Activated CD4-positive, alpha-beta T cell treated with anti-CD3 and anti-CD28 coated beads, Interleukin-10, Interleukin-2, amounts not matched to agents 100 ng/mL and 50 ng/mL, durations not matched to agents 16 hours and 8 hours (primary cell): ENCODE data around the gene UBE2B.
A peak's percentile ranks its signal among the peaks of the same experiment; 100 is the strongest.
"Not testable (repeated sequence)": the region's sequence is repeated elsewhere in the genome, so short reads cannot be mapped to it uniquely, and the experiment has no call there.

ENCODE experiments used
- DNase-seq: peaks from one replicate; pipeline ENCODE4 v3.0.0-alpha.2; 2020

Gene UBE2B

DNA sequence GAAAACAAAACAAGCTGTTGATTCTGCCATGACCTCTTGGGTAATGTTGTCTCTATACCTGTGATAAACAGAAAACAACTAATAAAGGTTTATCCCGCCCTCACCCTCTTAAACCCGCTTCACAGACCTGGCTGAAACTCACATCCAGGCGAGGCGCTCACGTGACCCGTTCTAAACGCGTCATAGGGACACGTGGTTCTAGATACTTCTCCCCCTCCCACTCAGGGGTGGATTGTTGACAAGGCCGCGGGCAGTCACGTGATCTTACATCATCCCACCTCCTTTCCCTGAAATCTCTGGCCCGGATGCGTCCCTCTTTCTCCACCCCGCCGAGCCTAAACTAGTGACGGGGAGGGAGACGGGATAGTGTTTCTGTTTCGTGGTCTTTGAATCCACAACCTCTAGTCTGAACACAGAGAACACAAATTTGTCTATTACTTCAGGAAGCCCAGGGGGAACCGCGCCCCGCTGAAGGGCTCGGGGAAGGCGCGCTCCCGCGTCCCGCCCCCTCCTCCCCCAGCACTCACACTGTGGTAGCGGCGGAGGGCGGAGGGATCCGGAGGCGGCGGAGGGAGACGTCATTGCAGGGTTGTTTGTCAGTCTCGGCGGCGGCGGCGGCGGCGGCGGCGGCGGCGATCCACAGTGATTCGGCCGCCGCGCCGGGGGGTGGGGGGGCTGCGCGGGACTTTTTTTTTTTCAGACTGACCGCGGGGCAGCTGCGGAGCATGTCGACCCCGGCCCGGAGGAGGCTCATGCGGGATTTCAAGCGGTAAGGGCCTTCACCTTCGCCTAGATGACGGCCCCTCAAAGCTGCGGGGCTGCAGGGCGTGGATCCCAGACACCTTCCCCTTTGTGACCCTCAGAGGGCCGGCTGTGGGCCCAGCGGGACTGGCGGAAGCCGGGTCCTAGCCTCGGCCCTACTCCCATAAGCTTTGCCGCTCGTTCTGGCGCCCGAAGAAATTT lies at the start of gene UBE2B:
TSS of gene UBE2B (plus strand) at position 699 of the 963 bp plus-strand sequence. CDS start at position 726, 27 bp downstream.
- DNase-seq: peak; percentile 98

DNA sequence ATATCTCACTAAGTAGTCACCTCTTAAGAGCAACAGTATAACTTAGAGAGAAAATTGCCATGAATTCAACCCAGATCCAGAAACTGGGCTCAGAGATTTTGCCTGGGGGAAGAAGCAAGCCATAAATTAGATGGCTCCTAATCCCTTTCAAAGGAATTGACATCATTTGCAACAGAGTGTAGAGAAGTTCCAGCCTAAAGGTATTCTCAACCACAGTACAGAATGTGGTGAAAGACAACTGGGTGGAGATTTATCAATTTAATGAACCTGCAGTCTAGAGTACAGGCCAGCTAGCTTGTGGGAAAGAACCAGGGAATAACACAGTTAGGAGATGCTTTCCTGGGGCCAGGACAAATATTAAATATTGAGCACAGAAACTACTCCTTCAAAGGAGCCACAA lies 44.0 kb upstream of the UBE2B start:
- no peak for DNase-seq

- no peak for DNase-seq
These were observed 42.8 kb upstream of the UBE2B start for GRCh38 chr5:134328619-134329018.

- DNase-seq: not testable (repeated sequence)
These were observed 34.5 kb upstream of the UBE2B start for GRCh38 chr5:134336833-134337232.

DNA sequence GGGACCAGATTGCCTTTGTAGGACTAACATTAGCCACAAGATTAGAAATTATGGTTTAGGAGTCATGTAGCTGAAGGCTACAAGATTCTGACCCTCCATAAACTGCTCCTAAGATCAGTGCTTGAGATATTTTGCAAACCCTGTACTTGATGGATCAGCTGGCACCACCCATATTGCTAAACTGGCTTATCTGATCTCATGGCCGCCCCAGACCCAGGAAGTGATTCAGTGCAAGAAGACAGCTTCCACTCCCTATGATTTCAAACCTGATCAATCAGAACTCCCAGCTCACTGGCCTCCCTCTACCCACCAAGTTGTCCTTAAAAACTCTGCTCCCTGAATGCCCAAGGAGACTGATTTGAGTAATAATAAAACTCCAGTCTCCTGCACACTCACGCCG lies 27.9 kb upstream of the UBE2B start:
- DNase-seq: not testable (repeated sequence)

DNA sequence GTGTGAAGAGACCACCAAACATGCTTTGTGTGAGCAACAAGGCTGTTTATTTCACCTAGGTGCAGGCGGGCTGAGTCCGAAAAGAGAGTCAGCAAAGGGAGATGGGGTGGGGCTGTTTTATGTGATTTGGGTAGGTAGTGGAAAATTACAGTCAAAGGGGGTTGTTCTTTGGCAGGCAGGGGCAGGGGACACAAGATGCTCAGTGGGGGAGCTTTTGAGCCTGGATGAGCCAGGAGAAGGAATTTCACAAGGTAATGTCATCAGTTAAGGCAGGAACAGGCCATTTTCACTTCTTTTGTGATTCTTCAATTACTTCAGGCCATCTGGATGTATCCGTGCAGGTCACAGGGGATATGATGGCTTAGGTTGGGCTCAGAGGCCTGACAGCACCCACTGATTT lies 25.9 kb upstream of the UBE2B start:
- DNase-seq: not testable (repeated sequence)

DNA sequence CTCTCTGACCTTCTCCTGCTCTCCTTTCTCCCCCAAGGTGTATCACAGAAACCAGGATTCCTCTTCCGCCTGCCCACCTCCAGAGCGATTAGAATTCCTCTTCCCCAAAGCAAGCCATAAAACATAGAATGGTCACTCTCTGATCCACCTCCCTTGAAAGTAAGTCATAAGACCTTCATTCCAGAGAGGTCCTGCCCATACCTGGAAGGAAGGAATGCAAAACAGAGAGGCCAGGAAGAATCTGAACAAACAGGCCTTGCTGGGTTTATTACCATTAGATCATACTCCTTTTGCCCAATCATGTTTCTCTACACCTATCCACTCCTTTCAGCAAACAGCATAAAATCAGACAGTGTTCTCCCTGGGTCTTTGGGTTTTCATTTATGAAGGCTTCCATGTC lies 25.4 kb upstream of the UBE2B start:
- DNase-seq: no peak

DNA sequence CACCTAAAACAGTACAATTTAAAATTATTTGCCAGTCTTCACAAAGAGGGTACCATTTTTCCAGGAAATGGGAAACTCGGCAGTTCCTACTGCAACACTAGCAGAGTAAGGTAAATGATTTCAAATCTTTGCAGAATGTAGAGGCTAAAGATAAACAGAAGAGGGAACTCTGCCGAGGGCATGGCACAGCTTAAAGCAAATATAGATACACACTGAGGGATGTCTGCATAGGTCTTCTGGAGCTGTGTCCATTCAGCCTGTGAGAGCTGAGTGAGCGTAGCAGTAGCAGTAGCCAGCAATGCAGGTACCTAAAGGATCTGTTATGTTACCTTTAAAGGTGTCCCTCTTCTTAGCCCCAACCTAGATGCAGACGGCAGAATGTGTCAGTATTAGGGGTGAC lies 21.9 kb upstream of the UBE2B start:
- DNase-seq: no peak

GRCh38 chr5:134355681-134356080 lies 15.7 kb upstream of the UBE2B start:
- no peak for DNase-seq

- no peak for DNase-seq
These were observed 5.8 kb upstream of the UBE2B start for GRCh38 chr5:134365604-134366003.

DNA sequence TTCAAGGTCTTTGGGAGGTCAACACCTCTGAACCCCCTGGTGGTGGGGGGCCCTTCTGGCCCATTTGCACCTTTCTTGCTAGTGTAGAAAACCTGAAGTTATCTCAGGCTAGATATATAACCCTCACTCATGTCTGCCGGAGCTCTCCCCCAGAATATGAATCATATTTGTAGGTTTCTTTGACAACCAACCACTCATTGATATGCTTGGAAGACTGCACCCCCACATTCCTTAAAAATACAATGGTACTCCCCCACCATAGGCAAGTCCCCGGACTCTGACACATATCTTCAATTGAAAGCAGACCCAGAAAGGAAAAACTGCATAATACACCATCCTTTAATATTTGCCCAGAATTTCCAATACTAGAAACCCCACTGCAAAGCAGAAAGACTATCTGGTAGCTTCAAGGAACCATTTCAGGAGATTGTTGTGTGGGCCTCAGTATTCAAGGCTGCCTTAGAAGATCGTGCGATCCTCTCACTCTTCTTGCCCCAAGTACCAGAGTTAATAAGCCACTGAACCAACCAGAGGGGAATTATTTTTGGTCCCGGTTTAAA lies 978 bp upstream of the UBE2B start:
- DNase-seq: no peak

DNA sequence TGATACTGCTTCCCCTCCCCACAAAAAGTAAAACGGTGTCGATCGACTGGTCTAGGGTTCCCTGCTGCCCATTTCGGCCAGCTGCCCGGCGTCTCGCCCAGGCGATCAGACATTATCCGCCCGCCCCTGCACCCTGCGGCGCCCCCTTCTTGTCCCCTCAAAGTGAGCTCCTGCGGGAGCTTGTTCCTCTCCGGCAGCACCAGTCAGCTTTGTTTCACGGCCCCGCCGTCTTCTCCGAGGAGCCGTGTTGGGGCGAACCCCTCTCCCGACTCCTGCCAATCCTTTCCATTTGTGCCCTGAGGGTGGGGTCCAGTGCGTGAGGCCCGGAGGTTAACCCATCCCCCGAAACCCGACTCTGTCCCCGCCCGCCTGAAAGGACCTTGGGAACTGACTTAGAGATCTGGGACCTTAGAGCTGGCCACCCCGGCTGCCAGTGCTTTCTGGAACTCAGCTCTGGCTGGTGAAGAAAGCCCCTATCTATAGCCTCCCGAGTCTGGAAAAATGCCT lies 518 bp downstream of the UBE2B start:
- peak; percentile 56 for DNase-seq

GRCh38 chr5:134373633-134374032 lies 2.3 kb downstream of the UBE2B start:
- not testable (repeated sequence) for DNase-seq

DNA sequence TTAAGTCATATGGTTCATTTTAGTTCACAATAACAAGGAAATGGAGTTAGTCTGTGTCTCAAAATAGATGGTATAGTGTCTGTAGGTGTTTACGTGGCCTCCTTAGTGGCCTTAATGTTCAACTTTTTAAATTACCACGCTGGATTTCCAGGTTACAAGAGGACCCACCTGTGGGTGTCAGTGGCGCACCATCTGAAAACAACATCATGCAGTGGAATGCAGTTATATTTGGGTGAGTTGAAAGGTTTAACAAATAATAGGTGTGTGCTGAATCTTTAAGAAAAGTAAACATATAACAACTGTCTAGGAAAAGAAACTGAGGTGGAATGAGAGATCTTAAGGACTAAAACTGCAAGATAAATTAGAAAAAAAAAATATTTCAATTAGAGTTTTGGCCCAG lies 2.9 kb downstream of the UBE2B start:
- DNase-seq: no peak

DNA sequence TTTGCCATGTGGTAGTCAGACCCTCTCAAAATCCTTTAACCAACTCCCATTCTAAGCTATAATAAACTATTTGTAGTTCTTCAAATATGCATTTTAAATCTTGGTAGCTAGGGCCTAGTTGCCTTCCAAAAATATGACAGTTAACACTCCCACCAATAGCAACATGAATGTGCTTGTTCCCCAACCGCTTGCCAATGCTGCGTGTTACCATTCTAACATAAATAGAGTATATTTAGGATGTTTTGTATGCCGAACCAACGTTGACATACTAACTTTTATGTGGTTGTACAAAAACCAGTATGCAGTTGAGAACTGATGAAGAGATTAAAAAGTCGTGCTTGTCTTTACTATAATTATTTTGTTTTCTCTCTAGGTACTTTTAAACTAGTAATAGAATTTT lies 9.0 kb downstream of the UBE2B start:
- DNase-seq: no peak

DNA sequence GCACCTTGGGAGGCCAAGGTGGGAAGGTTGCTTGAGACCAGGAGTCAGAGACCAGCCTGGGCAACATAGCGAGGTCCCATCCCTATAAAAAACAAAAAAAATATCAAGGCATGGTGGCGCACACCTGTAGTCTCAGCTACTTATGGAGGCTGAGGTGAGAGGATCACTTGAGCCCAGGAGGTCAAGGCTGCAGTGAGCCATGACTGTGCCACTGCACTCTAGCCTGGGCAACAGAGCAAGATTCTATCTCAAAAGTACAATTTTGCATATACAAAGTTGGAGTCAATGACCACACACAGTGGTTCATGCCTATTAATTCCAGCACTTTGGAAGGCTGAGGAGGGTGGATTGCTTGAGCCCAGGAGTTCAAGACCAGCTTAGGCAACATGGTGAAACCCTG lies 10.8 kb downstream of the UBE2B start:
- DNase-seq: not testable (repeated sequence)

GRCh38 chr5:134383980-134384697 lies 12.8 kb downstream of the UBE2B start:
- DNase-seq: no peak

GRCh38 chr5:134387443-134387842 lies 16.1 kb downstream of the UBE2B start:
- no peak for DNase-seq

DNA sequence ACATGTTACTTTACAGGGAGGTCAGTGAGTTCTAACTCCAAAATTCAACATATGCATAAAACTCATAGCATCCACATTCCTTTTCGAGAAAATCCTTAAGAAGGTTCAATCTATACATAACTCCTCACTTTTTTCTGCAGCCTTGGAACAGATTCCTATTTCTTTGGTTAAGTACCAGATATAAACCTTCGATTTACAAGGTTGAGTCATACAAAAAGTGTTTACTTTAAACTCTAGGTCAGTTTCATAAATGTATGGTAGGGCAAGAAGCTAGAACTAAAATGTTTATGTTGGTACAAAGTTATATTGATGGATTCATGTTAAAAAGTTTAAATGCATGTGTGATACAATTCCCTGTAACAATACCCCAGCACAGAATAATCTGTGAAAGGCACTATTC lies 20.9 kb downstream of the UBE2B start:
- no peak for DNase-seq

DNA sequence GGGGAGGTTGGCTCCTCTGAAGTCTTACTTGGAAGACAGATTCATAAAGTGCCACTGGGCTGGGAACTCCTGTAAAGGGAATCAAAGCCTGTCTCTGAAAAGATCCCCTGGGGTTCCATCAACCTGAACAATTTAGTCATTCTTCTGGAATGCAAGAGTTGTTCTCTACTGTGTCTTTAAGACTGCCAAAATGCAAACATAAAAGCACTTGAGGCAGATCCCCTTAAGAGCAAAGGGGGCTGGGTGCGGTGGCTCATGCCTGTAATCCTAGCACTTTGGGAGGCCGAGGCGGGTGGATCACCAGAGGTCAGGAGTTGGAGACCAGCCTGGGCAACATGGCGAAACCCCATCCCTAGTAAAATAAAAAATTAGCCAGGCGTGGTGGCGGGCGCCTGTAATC lies 23.6 kb downstream of the UBE2B start:
- no peak for DNase-seq

GRCh38 chr5:134396274-134396673 lies 24.9 kb downstream of the UBE2B start:
- no peak for DNase-seq

- no peak for DNase-seq
These were observed 25.8 kb downstream of the UBE2B start for GRCh38 chr5:134397196-134397595.

DNA sequence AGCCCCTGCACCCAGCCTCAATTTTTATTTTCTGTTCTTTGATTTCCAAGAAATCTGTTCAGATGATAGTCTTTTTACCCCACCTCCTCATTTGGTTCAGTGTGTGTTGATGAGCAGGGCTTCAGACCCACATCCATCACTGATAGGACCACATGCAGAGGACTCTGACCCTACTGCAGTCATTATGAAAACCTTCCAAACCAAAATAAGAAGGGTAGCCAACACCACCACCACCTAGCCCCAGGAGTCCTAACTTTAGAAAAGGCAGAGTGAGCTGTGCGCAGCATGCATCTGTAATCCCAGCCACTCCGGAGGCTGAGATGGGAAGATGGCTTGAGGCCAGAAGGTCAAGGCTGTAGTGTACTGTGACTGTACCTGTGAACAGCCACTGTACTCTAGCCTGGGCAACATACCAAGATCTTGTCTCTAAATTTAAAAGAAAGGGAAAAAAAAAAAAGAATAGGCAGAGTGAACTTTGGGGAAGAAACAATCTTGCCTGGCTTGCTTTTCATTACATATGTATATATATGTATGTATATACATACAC lies 27.3 kb downstream of the UBE2B start:
- DNase-seq: no peak
